T-helper 22 cell (primary cell): ENCODE measurements around the gene FOXF1.

Experiments used
- DNase-seq: peaks from one replicate; pipeline ENCODE4 v3.0.0-alpha.2; 2020; ENCODE audit warnings: low read depth

The FOXF1 gene

DNA sequence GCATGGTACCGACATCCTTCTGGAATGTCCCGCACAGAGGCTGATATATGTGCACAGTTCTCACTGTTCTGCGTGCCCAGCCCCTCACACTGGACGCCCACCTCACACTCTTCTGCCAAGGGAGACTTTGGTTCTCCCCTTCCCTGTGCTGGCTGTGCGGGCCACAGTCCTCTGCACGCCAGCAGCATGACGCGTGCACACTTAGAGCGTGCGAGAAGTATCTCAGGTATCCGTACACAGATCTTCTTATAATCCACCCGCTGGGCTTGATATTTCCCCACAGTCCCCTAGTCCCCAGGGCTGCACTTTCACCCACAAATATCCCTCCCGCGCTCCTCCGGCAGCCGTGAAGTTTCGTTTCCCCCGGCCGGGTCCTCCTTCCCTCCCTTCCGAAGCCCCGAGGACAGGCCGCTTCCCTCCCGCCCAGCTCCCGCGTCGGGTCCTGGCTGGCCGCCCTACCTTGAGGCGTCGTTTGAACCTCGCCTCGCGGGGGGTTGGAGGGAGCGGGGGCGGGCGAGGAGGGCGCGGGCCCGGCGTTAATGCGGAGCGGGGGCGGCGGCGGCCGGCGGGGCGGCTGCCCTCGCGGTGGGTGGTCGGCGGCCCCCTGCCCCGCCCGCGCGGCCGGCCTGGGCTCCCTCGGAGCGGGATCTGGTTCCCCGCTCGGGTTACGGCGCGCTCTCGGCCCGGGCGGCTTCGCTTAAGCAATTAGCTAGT is 5.0 kb upstream of the FOXF1 start:
- no peak for DNase-seq

DNA sequence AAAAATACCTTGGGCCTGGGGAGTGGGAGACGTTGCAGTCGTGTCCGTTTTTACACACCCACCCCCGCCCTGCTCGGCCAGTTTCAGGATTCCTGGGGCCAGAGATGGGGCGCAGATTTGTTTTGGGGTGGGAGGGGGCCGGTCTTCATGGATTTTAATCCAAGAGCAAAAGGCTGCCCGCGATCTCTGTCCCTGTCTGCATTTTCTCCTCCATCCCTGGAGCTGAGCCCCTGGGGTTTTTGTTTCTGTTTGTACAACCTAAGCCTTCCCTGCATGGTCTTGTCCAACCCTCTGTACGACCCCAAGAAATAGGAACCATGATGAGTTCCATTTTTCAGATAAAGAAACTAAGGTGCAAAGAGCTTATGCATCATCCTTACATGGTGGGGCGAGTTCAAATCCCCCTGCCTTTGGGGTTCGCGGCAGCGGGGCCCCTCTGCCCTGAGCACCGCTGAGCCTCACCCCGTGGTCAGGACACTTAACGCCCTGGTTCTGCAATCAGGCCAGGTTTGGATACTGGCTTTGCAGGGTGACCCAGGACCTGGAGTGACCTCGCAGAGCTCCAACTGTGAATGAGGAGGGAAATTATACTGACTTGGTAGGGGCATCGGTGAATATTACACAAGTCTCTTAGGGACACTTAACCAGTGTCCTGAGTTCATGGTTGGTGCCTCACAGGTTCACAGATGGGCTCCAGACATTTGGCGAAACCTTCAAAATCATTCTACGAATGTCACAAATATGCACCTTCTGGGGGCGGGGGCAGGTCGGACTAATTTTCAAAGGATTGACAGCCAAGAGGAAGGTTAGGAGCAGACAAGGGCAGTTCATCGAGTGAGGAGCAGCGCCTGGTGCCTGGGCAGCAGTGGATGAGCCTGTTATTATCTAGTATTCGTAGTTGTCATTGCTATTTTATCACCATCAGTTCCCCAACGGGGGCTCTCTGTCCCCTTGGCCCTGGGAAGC is 4.1 kb upstream of the FOXF1 start:
- DNase-seq: no peak

- no peak for DNase-seq
Measured at GRCh38 chr16:86507173-86508027, 2.9 kb upstream of the FOXF1 start.

DNA sequence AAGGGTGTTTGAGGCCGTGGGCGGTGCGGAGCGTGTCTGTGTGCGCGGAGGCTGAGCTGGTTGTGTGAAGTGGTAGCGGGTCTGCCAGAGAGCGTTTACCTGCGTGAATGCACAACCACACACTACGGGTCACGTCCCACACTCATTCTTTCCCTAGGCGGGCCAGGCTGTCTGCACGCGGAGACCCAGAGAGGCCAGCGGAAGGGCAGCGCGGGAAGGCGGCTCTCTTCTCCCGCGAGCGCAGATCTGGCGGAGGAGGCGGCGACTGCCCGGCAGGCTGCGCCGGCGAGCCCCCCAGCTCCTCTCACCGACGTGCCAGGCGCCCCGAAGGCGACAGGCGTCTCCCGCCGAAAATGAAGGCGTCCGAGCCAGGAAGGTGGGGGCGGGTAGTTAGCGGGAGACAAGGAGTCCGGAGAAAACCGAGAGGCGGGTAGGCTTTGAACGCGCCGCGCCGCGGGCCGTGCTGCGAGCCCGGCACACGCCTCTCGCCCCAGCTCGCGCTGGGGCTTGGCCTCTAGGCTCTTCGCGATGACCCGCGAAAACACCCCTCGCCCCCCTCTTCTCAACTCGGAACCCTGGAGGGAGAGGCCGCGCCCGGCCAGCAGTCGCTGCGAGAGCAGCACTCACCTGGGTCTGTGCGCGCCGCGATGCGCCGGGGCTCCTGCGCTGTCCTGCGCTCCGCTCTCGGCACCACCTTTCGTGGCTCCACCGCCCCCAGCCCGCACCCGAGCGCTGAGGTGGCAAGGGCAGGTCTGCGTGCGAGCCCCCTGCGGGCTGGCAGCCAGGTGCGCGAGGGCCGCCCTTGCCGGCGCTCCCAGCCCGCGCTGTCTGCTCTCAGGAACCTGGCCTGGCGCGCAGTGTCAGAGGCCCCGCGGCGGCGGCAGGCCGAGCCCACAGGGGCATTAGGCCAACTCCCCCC is 2.0 kb upstream of the FOXF1 start:
- no peak for DNase-seq

DNA sequence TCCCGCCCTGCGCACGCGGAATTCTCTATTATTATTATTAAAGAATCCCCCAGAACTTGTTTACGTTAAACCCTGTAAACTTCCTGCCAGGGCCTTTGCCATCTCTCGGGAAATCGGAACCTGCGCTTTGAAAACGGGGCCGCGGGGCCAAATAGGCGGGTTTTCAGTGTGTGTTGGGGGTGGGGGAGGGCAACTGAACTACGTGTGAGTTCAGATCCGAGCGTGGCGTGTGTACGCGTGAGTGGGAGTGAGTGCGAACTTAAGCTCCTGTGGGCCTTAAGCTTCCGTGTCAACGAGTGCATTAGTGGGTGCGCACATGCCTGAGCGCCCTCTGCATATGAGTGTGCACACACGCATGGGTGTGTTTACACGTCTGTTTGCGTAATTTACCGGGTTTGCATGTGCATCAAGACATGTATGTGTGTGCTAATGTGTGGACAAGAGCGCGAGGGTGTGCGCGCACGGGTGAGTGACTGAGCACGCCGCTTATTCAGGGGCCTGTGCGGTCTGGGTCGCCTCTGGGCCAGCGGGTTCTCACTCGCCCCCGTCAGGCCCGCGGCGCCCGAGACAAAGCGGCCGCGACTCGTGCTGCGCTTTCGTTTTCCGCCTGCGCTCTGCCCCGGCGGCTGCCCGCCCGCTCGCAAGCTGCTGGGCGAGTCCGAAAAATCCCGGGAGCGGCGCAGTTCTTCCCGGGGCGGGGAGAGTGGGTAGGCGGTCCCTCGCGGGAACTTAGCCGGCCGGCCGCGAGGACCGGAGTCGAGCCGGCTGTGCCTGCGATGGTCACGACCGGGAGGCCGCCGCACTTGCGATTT is 1.2 kb upstream of the FOXF1 start:
- no peak for DNase-seq

DNA sequence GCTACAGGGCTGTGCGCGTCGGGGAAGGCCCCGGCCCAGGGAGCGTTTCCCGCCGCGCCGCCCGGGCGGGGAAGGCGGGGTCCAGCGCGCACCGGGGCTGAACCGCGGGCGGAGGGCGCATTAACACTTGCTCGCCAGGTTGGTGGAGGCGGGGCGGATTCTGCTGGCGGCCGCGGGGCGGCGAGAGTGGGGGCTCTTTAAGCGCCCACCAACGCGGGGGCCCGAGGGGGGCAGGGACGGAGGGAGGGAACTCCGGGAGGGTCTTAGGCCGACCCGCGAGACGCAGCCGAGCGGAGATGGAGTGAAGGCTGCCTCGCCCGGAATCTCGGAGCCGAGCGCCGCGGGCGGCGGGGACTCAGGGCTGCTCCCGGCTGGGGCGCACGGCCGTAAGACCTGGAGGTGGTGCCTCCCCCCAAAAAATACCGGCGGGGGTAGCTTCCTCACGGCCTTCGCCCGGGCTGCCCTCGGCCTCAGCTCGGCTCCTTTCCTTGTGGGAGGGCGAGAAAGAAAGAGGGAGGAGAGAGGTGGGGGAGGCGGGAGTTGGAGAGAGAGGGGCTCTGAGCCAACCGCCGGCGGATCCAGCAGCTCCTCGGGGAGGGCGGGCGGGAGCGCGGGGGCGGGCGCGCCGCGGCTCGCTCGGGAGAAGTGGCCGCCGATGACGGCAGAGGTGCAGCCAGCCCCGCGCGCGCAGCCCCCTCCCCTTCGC is 415 bp upstream of the FOXF1 start:
- no peak for DNase-seq

GRCh38 chr16:86511317-86512161 is 1.2 kb downstream of the FOXF1 start:
- no peak for DNase-seq

DNA sequence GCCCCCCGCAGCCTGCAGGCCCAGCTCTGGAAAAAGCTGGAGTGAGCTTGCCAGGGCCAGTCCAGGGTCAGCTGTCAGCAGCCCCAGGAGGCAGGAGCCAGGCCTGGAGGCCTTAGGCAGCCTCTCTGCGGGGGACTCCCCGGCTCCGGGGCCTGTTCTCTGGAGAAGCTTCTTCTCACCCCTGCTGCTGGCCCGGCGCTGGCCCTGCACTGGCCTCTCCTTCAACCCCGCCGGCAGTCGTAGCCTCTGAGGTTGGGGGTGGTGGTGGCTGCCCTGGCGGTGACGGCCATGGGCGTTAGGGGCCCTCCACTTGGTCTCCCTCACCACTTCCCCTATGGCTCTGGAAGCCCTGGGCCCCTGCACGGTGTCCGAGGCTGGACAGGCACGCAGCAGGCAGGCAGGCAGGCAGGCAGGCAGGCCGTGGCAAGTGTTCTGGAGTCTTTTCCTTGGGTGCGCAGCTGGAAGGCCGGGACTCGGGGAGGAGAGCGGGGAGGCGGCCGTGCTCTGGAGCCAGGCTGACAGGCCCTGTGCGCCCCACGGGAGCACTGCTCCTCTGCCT is 2.1 kb downstream of the FOXF1 start:
- DNase-seq: no peak

- no peak for DNase-seq
Measured at GRCh38 chr16:86512860-86513470, 2.6 kb downstream of the FOXF1 start.

DNA sequence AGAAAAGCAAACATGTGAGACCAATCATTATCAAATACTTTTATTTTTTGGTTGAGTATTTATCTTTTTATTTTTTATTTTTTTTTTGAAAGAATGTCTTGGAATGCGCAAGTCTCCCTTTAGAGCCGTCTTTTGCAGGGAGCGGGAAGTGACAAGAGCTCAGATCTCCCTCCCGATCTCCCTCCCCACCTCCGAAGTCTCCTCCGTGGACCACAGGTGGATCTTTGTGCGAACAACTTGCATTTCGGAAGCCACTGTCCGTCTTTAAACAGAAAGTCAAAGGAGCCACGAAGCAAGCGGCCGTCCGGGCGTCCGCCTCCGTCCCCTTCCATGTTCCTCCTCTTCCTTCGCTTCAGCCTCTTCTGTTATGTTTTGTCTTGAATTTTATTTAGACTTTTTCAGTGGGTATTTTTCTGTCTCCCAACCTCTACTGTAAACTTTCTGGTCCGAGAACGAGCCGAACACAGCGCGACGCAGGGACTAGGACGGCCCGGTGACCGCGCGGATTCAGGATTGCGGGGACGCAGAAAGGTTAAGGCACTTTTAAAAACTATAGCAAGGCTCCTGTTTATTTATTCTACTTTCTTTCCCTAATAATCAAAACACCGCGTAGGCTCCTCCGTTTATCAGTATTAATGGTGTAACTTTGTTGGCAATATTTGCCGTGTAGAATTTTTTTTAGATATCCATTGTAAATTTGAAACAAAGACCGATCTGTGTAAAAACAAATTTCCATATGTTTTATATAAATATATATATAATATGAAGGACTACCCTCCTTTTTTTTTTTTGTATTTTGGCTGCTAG is 3.3 kb downstream of the FOXF1 start:
- no peak for DNase-seq

DNA sequence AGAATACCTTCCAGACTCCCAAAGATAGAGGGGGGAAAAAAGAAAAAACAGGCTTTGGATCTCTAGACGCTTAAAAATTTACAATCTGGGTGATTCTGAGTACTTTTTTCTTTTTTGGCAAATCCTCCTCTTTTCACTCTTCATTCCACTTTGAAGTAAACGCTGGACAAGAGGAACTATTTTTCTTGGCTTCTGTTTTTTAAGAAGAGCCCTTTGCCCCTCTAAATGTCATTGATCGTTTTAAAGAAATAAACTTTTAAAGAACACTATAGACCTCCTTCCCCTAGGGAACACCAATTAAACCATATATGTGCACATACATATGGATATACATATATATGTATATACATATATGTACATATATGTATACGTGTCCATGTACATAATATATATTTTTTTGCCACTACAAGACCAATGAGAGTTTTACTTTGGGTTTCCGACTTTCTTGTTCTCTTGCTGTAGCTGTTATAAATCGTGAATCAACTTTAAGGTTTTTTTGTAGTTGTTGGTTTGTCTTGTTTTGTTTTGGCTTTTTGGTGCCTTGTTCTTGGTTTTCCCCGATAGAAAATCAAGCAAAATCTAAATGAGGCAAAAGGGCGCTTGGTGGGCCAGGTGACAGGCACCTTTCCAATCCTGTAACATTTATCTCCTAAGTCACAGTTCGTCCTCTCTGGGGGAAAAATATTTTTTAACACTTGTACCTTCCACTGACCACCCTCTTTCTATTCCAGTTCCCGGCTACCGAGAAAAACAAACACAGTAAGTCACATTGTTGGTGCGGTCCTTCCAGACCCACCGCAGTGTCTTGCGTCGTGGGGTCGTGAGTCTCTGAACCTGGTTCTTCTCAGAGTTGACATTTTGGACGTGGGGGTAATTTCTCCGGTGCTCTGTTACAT is 4.4 kb downstream of the FOXF1 start:
- DNase-seq: no peak

DNA sequence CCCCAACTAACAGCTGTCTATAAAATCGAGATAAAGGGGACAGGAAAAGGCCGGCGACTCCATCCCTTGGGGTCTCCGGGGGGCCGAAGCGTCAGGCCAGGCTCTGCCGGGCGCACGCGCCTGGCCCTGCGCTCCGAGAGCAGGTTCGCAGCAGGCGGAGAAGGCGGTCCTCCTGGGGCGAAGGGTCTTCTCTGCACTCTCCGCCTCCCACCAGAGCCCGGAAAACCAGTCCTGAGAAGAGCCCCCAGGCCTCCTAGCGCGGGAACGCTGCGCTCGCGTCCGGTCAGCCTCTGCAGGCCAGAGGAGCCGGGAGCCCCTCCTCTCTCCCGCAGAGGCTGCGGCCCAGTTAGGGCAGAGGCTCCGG is 5.1 kb downstream of the FOXF1 start:
- DNase-seq: no peak

GRCh38 chr16:86515777-86516622 is 5.7 kb downstream of the FOXF1 start:
- DNase-seq: no peak

GRCh38 chr16:86516623-86517003 is 6.3 kb downstream of the FOXF1 start:
- DNase-seq: no peak

DNA sequence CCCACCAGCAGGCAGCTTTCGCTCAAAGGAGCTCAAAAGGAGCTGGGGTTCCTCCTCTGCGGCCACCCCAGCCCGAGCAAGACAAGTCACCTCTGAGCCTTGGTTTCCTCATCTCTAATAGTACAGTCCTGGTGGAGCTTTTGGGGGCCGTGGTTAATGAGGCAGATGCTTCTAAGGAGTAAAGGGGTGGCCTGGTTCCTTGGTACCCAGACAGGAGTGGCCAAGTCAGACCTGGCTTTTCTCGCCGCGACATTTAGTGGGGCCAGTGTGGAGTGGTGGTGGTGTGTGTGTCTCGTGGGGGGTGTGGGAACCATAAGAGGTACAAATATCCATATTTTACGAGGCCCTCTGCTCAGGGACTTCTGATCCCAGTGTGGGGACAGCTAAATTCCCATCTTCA is 6.7 kb downstream of the FOXF1 start:
- DNase-seq: no peak
